Ishikawa (cell line): ENCODE measurements around the gene ENHO.

ENCODE experiments used
- CEBPB ChIP-seq: IDR thresholded peaks from 2 replicates; pipeline ENCODE4 v1.6.1; 2012
- CREB1 ChIP-seq: IDR thresholded peaks from 2 replicates; pipeline ENCODE4 v1.6.1; 2012; ENCODE audit warnings: low read depth
- EGR1 ChIP-seq: IDR thresholded peaks from 2 replicates; pipeline ENCODE4 v1.6.1; 2012
- EP300 ChIP-seq: IDR thresholded peaks from 2 replicates; pipeline ENCODE4 v1.6.1; 2012; ENCODE audit warnings: borderline replicate concordance
- FOXM1 ChIP-seq: IDR thresholded peaks from 2 replicates; pipeline ENCODE4 v1.6.1; 2012; ENCODE audit warnings: low read depth, borderline replicate concordance
- NFIC ChIP-seq: IDR thresholded peaks from 2 replicates; pipeline ENCODE4 v1.6.1; 2012
- RAD21 ChIP-seq: IDR thresholded peaks from 2 replicates; pipeline ENCODE4 v1.6.1; 2012; ENCODE audit warnings: low read depth
- TAF1 ChIP-seq: IDR thresholded peaks from 2 replicates; pipeline ENCODE4 v1.6.1; 2012; ENCODE audit warnings: low read depth, mild to moderate bottlenecking
- TCF12 ChIP-seq: IDR thresholded peaks from 2 replicates; pipeline ENCODE4 v1.6.1; 2012; ENCODE audit warnings: low read depth
- TEAD4 ChIP-seq: IDR thresholded peaks from 2 replicates; pipeline ENCODE4 v1.6.1; 2012
- YY1 ChIP-seq: IDR thresholded peaks from 2 replicates; pipeline ENCODE4 v1.6.1; 2012; ENCODE audit warnings: low read depth
- ZBTB7A ChIP-seq: IDR thresholded peaks from 2 replicates; pipeline ENCODE4 v1.6.1; 2012; ENCODE audit warnings: low read depth
- TF ChIP-seq, protein P1 (sequence below): IDR thresholded peaks from 2 replicates; pipeline ENCODE4 v1.6.1; 2012; ENCODE audit warnings: low read depth, mild to moderate bottlenecking
- TF ChIP-seq, protein P2 (sequence below): IDR thresholded peaks from 2 replicates; pipeline ENCODE4 v1.6.1; 2012
- TF ChIP-seq, protein P3 (sequence below): IDR thresholded peaks from 2 replicates; pipeline ENCODE4 v1.6.1; 2012

Gene ENHO

GRCh38 chr9:34559624-34560455 is 37.0 kb upstream of the ENHO start:
- TF ChIP-seq FOXM1: no peak
- no peak for TF ChIP-seq YY1
- TF ChIP-seq TCF12: no peak
- TF ChIP-seq TEAD4: no peak
- no peak for TF ChIP-seq CEBPB
- TF ChIP-seq, protein P1, sequence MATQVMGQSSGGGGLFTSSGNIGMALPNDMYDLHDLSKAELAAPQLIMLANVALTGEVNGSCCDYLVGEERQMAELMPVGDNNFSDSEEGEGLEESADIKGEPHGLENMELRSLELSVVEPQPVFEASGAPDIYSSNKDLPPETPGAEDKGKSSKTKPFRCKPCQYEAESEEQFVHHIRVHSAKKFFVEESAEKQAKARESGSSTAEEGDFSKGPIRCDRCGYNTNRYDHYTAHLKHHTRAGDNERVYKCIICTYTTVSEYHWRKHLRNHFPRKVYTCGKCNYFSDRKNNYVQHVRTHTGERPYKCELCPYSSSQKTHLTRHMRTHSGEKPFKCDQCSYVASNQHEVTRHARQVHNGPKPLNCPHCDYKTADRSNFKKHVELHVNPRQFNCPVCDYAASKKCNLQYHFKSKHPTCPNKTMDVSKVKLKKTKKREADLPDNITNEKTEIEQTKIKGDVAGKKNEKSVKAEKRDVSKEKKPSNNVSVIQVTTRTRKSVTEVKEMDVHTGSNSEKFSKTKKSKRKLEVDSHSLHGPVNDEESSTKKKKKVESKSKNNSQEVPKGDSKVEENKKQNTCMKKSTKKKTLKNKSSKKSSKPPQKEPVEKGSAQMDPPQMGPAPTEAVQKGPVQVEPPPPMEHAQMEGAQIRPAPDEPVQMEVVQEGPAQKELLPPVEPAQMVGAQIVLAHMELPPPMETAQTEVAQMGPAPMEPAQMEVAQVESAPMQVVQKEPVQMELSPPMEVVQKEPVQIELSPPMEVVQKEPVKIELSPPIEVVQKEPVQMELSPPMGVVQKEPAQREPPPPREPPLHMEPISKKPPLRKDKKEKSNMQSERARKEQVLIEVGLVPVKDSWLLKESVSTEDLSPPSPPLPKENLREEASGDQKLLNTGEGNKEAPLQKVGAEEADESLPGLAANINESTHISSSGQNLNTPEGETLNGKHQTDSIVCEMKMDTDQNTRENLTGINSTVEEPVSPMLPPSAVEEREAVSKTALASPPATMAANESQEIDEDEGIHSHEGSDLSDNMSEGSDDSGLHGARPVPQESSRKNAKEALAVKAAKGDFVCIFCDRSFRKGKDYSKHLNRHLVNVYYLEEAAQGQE: no peak
- TF ChIP-seq ZBTB7A: no peak

- TF ChIP-seq EGR1 (no peak), CREB1 (no peak), EP300 (no peak)
- TF ChIP-seq, protein P2, sequence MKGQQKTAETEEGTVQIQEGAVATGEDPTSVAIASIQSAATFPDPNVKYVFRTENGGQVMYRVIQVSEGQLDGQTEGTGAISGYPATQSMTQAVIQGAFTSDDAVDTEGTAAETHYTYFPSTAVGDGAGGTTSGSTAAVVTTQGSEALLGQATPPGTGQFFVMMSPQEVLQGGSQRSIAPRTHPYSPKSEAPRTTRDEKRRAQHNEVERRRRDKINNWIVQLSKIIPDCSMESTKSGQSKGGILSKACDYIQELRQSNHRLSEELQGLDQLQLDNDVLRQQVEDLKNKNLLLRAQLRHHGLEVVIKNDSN: no peak
- TF ChIP-seq, protein P1: no peak
Measured at GRCh38 chr9:34558919-34559623, 36.3 kb upstream of the ENHO start.

GRCh38 chr9:34558364-34558763 is 35.6 kb upstream of the ENHO start:
- TF ChIP-seq NFIC (no peak), CREB1 (no peak), TAF1 (no peak), TEAD4 (no peak), CEBPB (no peak)

DNA sequence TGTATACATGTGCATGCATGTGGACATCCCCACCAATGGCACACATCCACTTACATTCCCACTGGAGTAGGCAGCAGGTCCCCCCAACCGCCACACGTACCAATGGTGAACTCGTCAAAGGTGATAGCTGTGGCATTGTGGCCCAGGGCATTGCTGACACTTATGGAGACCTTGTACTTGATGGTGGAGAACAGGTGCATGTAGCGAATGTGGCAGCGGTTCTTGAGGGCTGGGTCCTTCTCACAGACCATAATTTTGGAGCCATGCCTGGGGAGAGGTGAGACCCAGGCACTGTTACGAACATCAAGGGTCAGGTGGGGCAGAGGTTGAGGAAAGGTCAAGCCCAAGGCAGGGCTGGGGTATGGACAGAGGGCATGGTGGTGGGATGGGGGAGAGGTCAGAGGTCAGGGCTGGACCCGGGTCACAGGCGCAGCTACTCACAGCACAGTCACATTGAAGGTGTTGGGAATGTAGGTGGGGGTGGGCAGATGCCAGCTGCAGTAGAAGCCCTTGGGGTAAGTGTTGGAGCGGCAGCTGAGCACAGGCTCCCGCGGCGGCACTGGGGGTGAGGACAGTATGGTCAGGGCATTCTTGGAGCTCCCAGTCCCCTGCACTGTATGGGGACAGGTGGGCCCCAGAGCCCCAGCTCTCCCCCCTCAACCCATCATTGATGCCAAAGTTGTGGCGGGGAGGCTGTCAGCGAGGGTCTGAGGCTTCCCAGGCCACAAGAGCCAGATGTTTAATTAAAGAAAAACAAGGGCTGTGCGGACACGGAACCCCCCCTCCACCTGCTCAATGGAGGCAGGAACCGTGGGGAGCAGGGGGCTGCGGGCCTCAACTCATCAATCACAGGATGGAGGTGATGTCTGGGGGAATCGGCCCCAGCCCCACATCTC is 34.9 kb upstream of the ENHO start:
- TF ChIP-seq NFIC: no peak
- TF ChIP-seq CREB1: no peak
- TF ChIP-seq, protein P3, sequence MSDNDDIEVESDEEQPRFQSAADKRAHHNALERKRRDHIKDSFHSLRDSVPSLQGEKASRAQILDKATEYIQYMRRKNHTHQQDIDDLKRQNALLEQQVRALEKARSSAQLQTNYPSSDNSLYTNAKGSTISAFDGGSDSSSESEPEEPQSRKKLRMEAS: no peak
- TF ChIP-seq RAD21: no peak
- TF ChIP-seq, protein P1: no peak
- TF ChIP-seq CEBPB: no peak
- TF ChIP-seq ZBTB7A: no peak
- TF ChIP-seq TCF12: no peak
- no peak for TF ChIP-seq TEAD4
- no peak for TF ChIP-seq FOXM1
- TF ChIP-seq, protein P2: no peak
- TF ChIP-seq TAF1: no peak
- no peak for TF ChIP-seq EGR1
- no peak for TF ChIP-seq EP300
- TF ChIP-seq YY1: no peak
